Lower leg skin (tissue), 4 donors: ENCODE results near the gene H6PD. TPM values are rescaled to one million over a fixed set of nuclear protein-coding genes. Genes with fewer than 3 reads are reported as not detected.
"Not testable (repeated sequence)": the region's sequence is repeated elsewhere in the genome, so short reads cannot be mapped to it uniquely, and the experiment has no call there.

Experiments used
- DNase-seq, 2 donors: peaks; one replicate each; pipeline ENCODE4 v3.0.0-alpha.2; 2019; ENCODE audit warnings: low spot score in 2 of 2
- H3K4me3 ChIP-seq: fragments of 200-600 bp; sonication (generic); 2 replicates; pipeline ENCODE4 v1.5.1; 2017; ENCODE audit warnings: mild to moderate bottlenecking, low read depth; ENCODE audit not compliant: poor library complexity, severe bottlenecking
- POLR2A ChIP-seq, 2 donors: fragments of 450-650 bp; IDR thresholded peaks; one replicate each; pipeline ENCODE4 v1.6.1; 2016 to 2017; ENCODE audit warnings: antibody characterized with exemption in 2 of 2, mild to moderate bottlenecking in 1 of 2, moderate library complexity in 1 of 2
- WGBS, 2 donors: methylation state at CpG; one replicate each; pipeline ENCODE4 v1.1.5; 2018; 5-methylcytosine and 5-hydroxymethylcytosine counted together
- intact Hi-C: fragments of 100-400 bp; cut with DNase I; formaldehyde crosslinking; loops from one replicate; pipeline ENCODE4 v1.15.0; 2023; ENCODE audit warnings: low total_unique reads
- total RNA-seq, 4 donors: library from RNA; depleted of rRNA; stranded (reverse); fragments of >200 nt; gene quantifications; one replicate each; pipeline ENCODE4 v1.1.0, GENCODE V29; 2016
- TF ChIP-seq, protein P1 (sequence below), 3 donors: fragments of 450-650 bp; IDR thresholded peaks; one replicate each; pipeline ENCODE4 v1.5.1; 2016; ENCODE audit warnings: antibody characterized with exemption in 3 of 3, mild to moderate bottlenecking in 3 of 3, moderate library complexity in 2 of 3

Gene H6PD
- total RNA-seq, 4 donors from 2014 or later = 65.5 to 98.7 (median 87.8) TPM

DNA sequence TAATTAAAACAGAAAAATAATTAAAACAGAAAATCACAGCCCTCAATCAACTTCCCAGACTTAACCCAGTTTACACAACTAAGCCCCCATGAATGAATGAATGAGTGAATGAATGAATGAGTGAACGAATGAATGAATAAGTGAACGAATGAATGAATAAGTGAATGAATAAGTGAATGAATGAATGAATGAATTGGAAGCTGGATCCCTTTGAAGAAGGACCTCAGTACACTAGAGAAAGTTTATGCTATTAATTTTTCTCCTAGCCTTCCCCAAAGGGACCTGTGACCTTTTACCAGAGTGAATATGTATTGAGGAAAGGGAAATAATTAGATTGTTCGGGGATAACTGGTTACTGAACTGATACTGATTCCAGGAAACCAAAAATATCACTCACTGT lies 63.7 kb downstream of the H6PD start:
- no peak overlapping the region for H3K4me3 ChIP-seq
- no peak for TF ChIP-seq POLR2A (IDR thresholded peaks at IDR 0.05)
- TF ChIP-seq, protein P1, sequence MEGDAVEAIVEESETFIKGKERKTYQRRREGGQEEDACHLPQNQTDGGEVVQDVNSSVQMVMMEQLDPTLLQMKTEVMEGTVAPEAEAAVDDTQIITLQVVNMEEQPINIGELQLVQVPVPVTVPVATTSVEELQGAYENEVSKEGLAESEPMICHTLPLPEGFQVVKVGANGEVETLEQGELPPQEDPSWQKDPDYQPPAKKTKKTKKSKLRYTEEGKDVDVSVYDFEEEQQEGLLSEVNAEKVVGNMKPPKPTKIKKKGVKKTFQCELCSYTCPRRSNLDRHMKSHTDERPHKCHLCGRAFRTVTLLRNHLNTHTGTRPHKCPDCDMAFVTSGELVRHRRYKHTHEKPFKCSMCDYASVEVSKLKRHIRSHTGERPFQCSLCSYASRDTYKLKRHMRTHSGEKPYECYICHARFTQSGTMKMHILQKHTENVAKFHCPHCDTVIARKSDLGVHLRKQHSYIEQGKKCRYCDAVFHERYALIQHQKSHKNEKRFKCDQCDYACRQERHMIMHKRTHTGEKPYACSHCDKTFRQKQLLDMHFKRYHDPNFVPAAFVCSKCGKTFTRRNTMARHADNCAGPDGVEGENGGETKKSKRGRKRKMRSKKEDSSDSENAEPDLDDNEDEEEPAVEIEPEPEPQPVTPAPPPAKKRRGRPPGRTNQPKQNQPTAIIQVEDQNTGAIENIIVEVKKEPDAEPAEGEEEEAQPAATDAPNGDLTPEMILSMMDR (IDR thresholded peaks at IDR 0.05) = no peak
- intact Hi-C loops = no loop called here
- WGBS, 2 donors = 45 to 80% methylated on average over 3 of the region's 3 CpGs
- no peak for DNase-seq

DNA sequence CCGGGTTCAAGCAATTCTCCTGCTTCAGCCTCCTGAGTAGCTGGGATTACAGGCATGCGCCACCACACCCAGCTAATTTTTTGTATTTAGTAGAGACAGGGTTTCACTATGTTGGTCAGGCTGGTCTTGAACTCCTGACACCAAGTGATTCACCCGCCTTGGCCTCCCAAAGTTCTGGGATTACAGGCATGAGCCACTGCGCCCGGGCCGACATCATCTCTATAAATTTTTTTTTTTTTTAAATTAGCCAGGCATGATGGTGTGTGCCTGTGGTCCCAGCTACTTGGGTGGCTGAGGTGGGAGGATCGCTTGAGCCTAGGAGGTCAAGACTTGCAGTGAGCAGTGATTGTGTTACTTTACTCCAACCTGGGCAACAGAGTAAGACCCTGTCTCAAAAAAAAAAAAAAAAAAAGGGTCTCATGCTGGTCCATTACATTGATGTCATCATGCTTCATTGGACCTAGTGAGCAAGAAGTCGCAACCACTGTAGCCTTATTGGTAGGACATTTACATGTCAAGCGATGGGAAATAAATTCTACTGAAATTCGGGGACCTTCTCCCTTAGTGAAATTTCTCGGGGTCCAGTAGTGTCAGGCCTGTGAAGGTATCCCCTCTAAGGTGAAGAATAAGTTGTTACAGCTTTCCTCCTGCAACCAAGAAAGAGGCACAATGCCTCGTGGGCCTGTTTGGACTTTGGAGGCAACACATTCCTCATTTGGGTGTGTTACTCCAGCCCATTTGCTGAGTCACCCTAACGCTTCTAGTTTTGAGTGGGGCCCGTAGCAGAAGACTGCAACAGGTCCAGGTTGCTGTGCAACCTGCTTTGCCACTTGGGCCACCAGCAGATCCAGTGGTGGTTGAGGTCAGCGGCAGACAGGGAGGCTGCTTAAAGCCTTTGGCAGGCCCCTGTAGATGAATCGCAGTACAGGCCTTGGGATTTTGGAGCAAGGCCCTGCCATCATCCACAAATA lies 65.3 kb downstream of the H6PD start:
- WGBS, 2 donors = 71 to 75% methylated on average over 15 to 16 of the region's 16 CpGs
- H3K4me3 ChIP-seq, intact Hi-C loops, DNase-seq: not testable (repeated sequence)

DNA sequence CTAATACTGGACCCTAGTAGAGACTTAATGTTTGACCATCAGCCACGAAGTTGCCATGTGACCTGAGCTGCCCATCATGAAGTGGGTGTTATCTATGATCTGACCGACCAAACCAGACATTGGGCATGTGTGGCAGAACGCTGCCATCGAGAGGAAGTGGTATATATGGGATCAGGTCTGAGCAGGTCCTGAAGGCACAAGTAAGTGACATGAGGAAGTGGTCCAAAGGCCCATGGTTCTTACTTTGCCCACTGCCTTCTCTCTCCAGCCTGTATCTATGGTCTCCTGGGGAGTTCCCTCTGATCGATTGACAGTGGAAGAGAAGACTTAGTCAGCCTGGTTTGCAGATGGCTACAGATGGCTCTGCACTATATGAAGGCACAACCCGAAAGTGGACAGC lies 66.0 kb downstream of the H6PD start:
- no peak for DNase-seq
- no peak for TF ChIP-seq POLR2A (IDR thresholded peaks at IDR 0.05)
- TF ChIP-seq, protein P1 (IDR thresholded peaks at IDR 0.05) = no peak
- intact Hi-C loops = no loop called here
- H3K4me3 ChIP-seq = no peak overlapping the region
- 70 to 79% methylated on average over 6 of the region's 6 CpGs for whole genome bisulfite sequencing, 2 donors

DNA sequence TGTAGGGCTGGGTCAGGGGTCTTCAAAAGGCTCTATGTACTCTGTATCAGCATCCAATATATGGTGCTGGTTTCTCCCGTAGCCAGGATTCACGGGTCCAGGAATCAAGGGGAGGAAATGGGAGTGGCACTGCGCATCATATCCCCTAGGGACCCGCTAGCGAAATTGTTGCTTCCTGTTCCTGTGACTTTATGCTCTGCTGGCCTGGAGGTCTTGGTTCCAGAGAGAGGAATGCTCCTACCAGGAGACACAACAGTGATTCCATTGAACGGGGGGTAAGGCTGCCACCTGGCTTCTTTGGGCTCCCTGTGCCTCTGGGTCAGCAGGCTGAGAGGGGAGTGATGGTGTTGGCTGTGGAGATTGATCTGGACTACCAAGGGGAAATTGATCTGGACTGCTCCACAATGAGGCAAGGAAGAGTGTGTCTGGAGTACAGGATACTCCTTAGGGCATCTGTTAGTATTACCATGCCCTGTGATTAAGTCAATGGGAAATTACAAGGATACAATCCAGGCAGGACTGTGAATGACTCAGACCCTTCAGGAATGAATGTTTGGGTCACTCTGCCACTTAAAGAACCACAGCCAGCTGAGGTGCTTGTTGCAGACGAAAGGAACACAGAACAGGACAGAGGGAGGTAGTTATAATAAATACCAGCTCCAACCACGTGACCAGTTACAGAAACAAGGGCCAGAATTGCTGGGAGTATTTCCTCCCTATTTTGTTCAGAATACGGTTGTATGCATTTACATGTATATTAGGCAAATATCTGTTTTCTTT lies 68.4 kb downstream of the H6PD start:
- no peak for DNase-seq
- 56 to 62% methylated on average over 9 of the region's 9 CpGs for WGBS, 2 donors
- TF ChIP-seq POLR2A (IDR thresholded peaks at IDR 0.05) = no peak
- TF ChIP-seq, protein P1 (IDR thresholded peaks at IDR 0.05) = no peak
- intact Hi-C loops = no loop called here
- no peak overlapping the region for H3K4me3 ChIP-seq

DNA sequence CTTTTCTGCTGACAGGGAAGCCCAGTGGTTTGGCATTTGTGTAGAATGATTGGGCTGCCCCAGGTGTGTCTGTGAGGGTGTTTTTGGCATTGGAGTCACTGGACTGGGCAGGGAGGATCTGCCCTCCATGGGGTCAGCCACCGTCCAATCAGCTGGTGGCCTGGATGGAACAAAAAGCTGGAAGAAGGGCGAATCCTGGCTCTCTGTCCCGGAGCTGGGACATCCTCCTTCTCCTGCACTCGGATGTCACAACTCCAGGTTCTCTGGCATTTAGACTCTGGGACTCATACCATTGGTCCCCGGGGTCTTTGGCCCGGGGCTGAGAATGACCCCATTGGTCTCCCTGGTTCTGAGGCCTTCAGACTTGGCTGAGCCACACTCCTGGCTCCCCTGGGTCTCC lies 69.3 kb downstream of the H6PD start:
- no peak for DNase-seq
- 87 to 88% methylated on average over 6 of the region's 6 CpGs for WGBS, 2 donors
- intact Hi-C loops = no loop called here
- no peak overlapping the region for H3K4me3 ChIP-seq
- TF ChIP-seq POLR2A (IDR thresholded peaks at IDR 0.05) = no peak
- TF ChIP-seq, protein P1 (IDR thresholded peaks at IDR 0.05) = no peak

DNA sequence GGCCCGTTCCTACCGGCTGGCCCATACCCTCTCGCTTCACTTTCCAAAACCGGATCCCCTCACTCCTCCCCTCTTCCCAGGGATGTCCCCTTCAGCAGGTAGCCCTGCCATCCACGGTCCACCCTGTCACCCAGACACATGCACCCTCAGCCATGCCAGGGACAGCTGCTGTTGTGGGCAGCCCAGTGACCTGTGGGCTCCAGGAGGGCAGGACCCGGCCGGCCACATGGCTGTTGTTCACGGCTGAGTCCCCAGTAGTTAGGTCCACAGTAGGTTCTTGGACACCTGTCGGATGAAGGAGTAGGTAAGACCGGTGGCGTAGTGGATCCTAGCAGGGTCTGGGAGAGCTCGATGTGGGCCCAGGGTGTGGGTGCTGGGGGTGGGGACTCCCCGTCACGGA lies 70.6 kb downstream of the H6PD start:
- no peak for DNase-seq
- intact Hi-C loops = no loop called here
- WGBS, 2 donors = 95 to 96% methylated on average over 14 of the region's 14 CpGs
- no peak for TF ChIP-seq POLR2A (IDR thresholded peaks at IDR 0.05)
- TF ChIP-seq, protein P1 (IDR thresholded peaks at IDR 0.05) = no peak
- H3K4me3 ChIP-seq = no peak overlapping the region
